PFSK-1 (cell line): ENCODE data around the gene FBXO5.

ENCODE experiments used
- POLR2AphosphoS5 ChIP-seq: IDR thresholded peaks from 2 replicates; pipeline ENCODE4 v1.6.1; 2012; ENCODE audit warnings: low read depth, mild to moderate bottlenecking, control low read depth, low read length, moderate library complexity
- TAF1 ChIP-seq: IDR thresholded peaks from 2 replicates; pipeline ENCODE4 v1.6.1; 2012; ENCODE audit warnings: low read length, control low read depth, borderline replicate concordance; ENCODE audit not compliant: insufficient read depth
- TF ChIP-seq, protein P1 (sequence below), 2 experiments: IDR thresholded peaks; 2 replicates each; pipeline versions ENCODE4 v1.6.1 to v1.8.0; 2011 to 2012; ENCODE audit warnings: low read depth in 2 of 2, low read length in 2 of 2, control low read depth in 1 of 2, inconsistent platforms in 1 of 2, mild to moderate bottlenecking in 1 of 2, moderate library complexity in 1 of 2; ENCODE audit not compliant: insufficient read depth in 1 of 2

- TF ChIP-seq POLR2AphosphoS5 (peak; percentile 41), TAF1 (no peak)
- TF ChIP-seq, protein P1, sequence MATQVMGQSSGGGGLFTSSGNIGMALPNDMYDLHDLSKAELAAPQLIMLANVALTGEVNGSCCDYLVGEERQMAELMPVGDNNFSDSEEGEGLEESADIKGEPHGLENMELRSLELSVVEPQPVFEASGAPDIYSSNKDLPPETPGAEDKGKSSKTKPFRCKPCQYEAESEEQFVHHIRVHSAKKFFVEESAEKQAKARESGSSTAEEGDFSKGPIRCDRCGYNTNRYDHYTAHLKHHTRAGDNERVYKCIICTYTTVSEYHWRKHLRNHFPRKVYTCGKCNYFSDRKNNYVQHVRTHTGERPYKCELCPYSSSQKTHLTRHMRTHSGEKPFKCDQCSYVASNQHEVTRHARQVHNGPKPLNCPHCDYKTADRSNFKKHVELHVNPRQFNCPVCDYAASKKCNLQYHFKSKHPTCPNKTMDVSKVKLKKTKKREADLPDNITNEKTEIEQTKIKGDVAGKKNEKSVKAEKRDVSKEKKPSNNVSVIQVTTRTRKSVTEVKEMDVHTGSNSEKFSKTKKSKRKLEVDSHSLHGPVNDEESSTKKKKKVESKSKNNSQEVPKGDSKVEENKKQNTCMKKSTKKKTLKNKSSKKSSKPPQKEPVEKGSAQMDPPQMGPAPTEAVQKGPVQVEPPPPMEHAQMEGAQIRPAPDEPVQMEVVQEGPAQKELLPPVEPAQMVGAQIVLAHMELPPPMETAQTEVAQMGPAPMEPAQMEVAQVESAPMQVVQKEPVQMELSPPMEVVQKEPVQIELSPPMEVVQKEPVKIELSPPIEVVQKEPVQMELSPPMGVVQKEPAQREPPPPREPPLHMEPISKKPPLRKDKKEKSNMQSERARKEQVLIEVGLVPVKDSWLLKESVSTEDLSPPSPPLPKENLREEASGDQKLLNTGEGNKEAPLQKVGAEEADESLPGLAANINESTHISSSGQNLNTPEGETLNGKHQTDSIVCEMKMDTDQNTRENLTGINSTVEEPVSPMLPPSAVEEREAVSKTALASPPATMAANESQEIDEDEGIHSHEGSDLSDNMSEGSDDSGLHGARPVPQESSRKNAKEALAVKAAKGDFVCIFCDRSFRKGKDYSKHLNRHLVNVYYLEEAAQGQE (IDR thresholded peaks at IDR 0.05; ENCODE audit: insufficient read depth in 1 of 2, low read depth in 2 of 2, low read length in 2 of 2) = no peak
Measured at GRCh38 chr6:152969688-152970418, 13.0 kb downstream of the FBXO5 start.
